Measurements from ENCODE around the gene NEU1. TPM values are rescaled to one million over a fixed set of nuclear protein-coding genes. Genes with fewer than 3 reads are reported as not detected.

NEU1 gene
- polyA plus RNA-seq, 12 donors, result 14.6 to 32.7 (median 16.0) TPM; not detected in 1

- DNase-seq, result peak; percentile 90
Observed at GRCh38 chr6:31897612-31898382, 35.2 kb upstream of the NEU1 start, which contains the start of gene EHMT2. Gene EHMT2 (minus strand): TSS chr6:31897698. CDS start chr6:31897677, 21 bp downstream.

- DNase-seq, result no peak
Observed at GRCh38 chr6:31896856-31897611, 34.4 kb upstream of the NEU1 start.

DNA sequence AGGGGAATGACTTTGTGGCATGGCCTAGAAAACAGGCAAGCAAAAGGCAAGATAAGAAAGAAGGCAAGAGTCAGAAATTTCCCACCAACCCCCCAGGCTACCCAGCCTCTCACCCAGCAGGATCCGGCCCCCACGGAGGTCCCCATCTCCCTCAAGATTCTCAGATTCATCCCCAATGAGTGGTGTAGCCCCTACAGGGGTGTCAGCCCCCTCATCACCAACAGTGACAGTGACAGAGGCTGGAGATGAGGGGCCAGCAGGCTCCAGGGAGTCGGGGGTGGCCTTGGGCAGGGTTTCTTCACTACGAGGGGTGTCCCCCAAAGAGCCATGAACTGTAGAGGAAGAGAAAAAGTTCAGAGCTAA is 33.9 kb upstream of the NEU1 start:
- no peak for DNase-seq

GRCh38 chr6:31892821-31893220 is 30.2 kb upstream of the NEU1 start:
- DNase-seq, result no peak

DNA sequence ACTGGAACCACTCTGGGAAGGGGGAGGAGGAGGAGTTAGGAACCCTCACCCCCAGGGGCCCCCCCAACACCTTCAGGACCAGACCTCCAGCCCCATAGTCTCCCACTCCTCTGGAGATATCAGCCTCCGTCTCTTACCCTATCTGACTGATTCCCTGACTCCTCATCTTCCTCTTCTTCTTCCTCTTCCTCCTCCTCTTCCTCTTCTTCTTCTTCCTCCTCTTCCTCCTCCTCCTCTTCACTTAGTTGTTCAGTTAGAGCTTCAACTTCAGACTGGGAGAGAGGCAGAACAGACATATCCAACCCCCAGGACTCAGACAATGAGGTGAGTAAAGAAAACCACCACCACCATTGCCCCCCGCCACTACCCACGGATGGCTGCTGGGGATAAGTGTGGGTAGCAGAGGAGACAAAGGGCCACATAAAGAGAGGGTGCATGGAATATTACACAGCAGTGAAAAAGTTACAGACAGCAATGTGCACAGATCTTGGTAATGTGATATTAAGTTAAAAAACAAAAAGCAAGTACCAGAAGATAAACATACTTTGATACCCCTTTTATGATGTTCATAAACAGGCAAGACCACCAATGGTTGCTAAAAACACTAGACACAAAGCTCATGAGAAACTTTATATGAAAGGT is 26.8 kb upstream of the NEU1 start:
- DNase-seq, result no peak

- DNase-seq, result no peak
Observed at GRCh38 chr6:31888276-31889258, 25.9 kb upstream of the NEU1 start.

DNA sequence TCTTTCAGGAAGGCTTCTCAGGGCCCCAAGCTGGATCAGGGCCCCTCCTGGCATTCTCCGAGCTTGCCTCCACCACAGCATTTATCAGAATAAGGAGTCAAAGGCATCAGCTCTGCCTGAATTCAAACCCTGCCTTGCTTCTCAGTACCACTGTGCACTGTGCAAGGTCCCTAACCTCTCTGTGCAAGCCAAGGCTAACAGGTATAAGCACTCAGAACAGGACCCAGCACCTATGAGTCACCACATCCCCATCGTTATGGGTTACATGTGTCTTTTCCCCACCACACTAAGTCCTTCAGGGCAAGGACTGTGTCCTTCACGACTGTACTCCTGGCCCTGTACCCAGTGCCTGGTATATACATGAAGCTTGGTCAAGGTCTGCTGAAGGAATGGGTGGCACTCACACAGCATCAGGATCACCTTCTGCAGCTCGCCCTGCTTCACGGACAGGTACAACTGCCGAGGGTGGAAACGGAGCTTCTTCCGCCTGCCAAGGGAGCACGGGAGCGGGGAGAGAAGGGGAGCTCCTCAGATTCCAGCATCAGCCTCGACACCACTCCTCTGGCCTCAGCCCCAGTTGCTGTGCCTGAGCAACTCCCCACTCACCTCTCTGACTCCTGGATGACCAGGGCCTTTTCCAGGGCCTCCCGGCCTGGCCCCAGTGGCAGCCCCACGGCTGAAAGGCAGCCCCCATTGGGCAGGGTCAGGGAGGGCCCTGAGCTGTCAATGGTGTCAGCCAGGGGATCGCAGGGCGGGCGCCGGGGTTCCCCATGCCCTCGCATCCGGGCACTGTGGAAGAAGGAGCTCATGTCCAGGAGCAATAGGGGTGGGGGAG is 24.8 kb upstream of the NEU1 start:
- DNase-seq, result no peak

DNA sequence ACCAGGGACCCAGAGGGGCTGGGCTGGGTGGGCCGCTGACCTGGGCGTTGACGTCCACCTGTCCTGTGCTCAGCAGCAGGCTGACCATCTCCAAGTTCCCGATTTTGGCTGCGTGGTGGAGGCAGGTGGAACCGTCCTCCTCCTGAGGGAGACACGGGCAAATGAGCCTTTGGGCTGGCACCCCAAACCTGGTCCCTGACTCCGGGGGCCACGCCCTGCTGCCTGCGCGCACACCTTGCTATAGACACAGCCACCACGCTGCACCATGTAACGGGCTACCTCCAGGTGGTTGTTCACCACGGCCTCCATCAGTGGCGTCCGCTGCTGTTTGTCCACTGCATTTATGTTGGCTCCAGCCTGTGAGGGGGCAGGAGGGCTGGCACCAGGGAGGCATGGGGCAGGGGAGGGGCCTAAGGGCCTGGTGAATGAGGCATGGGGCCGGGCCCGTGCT is 23.9 kb upstream of the NEU1 start:
- DNase-seq, result no peak

- DNase-seq, result no peak
Observed at GRCh38 chr6:31884528-31885035, 22.0 kb upstream of the NEU1 start.

DNA sequence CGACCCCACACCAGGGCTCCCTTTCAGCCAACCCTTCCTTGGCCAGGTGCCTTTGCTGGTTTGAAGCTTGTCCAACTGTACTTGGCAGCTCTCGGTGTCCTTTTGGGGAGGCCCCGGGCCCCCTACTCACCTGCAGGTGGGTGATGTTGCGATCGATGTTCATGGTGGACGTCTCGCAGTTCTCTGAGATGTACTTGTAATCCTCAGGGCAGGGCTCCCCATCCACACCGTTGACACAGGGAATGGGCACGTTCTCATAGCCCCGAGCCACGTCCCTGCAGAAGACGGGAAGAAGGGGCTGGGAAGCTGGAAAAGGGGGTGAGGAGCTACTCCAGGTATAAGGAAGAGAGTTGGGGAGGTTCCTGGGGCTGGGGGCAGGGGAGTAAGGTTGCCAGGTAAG is 21.1 kb upstream of the NEU1 start:
- no peak for DNase-seq

DNA sequence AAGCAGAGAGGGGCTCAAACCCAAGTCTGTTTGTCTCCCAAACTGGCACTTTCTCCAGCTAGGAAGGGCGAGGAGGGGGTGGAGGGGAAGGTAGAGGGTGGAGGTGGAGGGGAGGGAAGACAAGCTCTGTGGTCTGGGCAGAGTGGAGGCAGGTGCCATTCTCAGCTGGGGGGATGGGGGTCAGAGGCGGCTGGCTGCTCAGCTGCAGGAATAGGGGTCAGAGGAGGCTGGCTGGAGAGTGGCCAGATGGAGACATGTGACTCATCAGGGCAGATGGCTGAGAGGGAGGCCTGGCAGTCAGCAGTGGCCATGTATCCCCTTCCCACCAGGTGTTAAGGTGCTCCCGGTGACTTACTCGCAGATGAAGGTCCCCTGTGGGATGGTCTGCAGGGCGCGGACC is 19.7 kb upstream of the NEU1 start:
- DNase-seq, result no peak

- DNase-seq, result no peak
Observed at GRCh38 chr6:31881136-31881859, 18.7 kb upstream of the NEU1 start.

- DNase-seq, result no peak
Observed at GRCh38 chr6:31880616-31881015, 18.0 kb upstream of the NEU1 start.

GRCh38 chr6:31879901-31880300 is 17.3 kb upstream of the NEU1 start:
- DNase-seq, result no peak

GRCh38 chr6:31879143-31879542 is 16.5 kb upstream of the NEU1 start:
- DNase-seq, result no peak

- DNase-seq, result no peak
Observed at GRCh38 chr6:31878726-31879125, 16.1 kb upstream of the NEU1 start, which contains the start of gene SLC44A4. Gene SLC44A4 (minus strand): TSS chr6:31878997. CDS start chr6:31878980, 17 bp downstream.

DNA sequence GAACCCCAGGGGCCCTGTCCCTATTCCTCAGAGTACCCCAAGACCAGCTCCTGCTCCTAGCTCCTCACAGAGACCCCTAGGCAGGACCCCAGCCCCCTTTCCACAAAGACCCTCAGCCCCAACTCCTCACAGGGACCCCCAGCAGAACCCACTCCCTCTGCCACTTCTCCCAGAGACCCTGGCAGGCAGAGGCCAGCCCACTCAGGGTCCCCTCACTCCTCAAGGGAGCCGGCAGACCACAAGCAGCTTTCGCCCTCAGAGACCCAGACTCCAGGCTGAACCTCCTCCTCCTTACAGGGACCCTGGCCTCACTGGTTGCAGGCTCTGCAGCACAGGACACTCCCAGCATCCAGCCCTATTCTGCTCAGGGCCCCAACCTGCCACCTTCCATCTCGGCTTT is 15.6 kb upstream of the NEU1 start:
- DNase-seq, result no peak

DNA sequence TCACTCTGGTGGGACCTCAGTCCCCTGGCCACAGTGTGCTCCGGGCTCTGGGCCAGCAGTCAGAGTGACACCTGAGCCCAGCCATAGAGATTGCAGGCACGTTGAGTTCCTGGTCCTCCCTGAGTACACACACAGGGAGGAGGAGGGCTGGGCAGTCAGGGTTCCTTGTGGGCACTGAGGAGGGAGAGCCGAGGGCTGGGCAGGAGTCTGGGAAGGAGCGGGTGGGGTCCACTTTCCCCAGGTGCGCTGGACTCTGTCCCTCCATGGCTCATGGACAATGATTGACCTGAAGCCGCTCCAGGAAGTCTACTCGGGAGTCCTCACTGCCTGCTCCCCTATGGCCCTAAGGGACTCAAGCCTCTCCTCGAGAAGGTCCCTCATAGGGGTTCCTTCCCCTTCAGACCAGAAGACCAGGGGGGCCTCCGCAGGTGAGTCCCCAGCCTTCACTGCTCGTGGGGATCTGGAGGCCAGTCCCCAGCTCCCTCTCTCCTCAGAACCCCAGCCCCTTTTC is 15.1 kb upstream of the NEU1 start:
- no peak for DNase-seq

GRCh38 chr6:31877125-31877650 is 14.6 kb upstream of the NEU1 start:
- DNase-seq, result no peak
